Measurements from ENCODE around the gene MBOAT7. TPM values are rescaled to one million over a fixed set of nuclear protein-coding genes. Genes with fewer than 3 reads are reported as not detected.
"Not testable (repeated sequence)": the region's sequence is repeated elsewhere in the genome, so short reads cannot be mapped to it uniquely, and the experiment has no call there.

Gene MBOAT7
- total RNA-seq, 1 donor = 30.3 TPM

GRCh38 chr19:54217517-54218247, 28.3 kb upstream of the MBOAT7 start:
- H3K27me3 ChIP-seq (ENCODE audit: insufficient read depth, low read length); H3K4me1 ChIP-seq (ENCODE audit: insufficient read depth, low read length); H3K9me3 ChIP-seq (ENCODE audit: low read depth, low read length); H3K4me3 ChIP-seq (ENCODE audit: low read length): not testable (repeated sequence)

GRCh38 chr19:54216869-54217268, 27.5 kb upstream of the MBOAT7 start:
- H3K9me3 ChIP-seq (ENCODE audit: low read depth, low read length) = no peaks in the 10 kb centered on the region
- no peaks in the 10 kb centered on the region for H3K27me3 ChIP-seq (ENCODE audit: insufficient read depth, low read length)
- H3K4me3 ChIP-seq (ENCODE audit: low read length) = no peak overlapping the region
- peaks cover 6% of the 10 kb centered on the region for H3K4me1 ChIP-seq (ENCODE audit: insufficient read depth, low read length)

GRCh38 chr19:54214734-54215133, 25.4 kb upstream of the MBOAT7 start:
- H3K9me3 ChIP-seq (ENCODE audit: low read depth, low read length); H3K27me3 ChIP-seq (ENCODE audit: insufficient read depth, low read length); H3K4me3 ChIP-seq (ENCODE audit: low read length): not testable (repeated sequence)
- H3K4me1 ChIP-seq (ENCODE audit: insufficient read depth, low read length) = peaks cover 26% of the 10 kb centered on the region

GRCh38 chr19:54214217-54214616, 24.8 kb upstream of the MBOAT7 start:
- H3K4me1 ChIP-seq (ENCODE audit: insufficient read depth, low read length) = peaks cover 32% of the 10 kb centered on the region
- not testable (repeated sequence) for H3K27me3 ChIP-seq (ENCODE audit: insufficient read depth, low read length); H3K4me3 ChIP-seq (ENCODE audit: low read length); H3K9me3 ChIP-seq (ENCODE audit: low read depth, low read length)

GRCh38 chr19:54211235-54211634, 21.9 kb upstream of the MBOAT7 start:
- H3K9me3 ChIP-seq (ENCODE audit: low read depth, low read length) = no peaks in the 10 kb centered on the region
- H3K4me3 ChIP-seq (ENCODE audit: low read length) = no peak overlapping the region
- H3K4me1 ChIP-seq (ENCODE audit: insufficient read depth, low read length) = peaks cover 61% of the 10 kb centered on the region
- no peaks in the 10 kb centered on the region for H3K27me3 ChIP-seq (ENCODE audit: insufficient read depth, low read length)

- Histone ChIP-seq H3K9me3 (ENCODE audit: low read depth, low read length) (no peaks in the 10 kb centered on the region), H3K27me3 (ENCODE audit: insufficient read depth, low read length) (no peaks in the 10 kb centered on the region), H3K4me3 (ENCODE audit: low read length) (peak overlapping the region; percentile 7), H3K4me1 (ENCODE audit: insufficient read depth, low read length) (peaks cover 74% of the 10 kb centered on the region)
These were observed 20.6 kb upstream of the MBOAT7 start for GRCh38 chr19:54209811-54210494.

- H3K4me1 ChIP-seq (ENCODE audit: insufficient read depth, low read length) = peaks cover 81% of the 10 kb centered on the region
- H3K27me3 ChIP-seq (ENCODE audit: insufficient read depth, low read length) = no peaks in the 10 kb centered on the region
- no peaks in the 10 kb centered on the region for H3K9me3 ChIP-seq (ENCODE audit: low read depth, low read length)
- no peak overlapping the region for H3K4me3 ChIP-seq (ENCODE audit: low read length)
These were observed 19.9 kb upstream of the MBOAT7 start for GRCh38 chr19:54209058-54209810.

- H3K4me3 ChIP-seq (ENCODE audit: low read length) = no peak overlapping the region
These were observed 19.3 kb upstream of the MBOAT7 start for GRCh38 chr19:54208784-54209057.

GRCh38 chr19:54207983-54208783, 18.8 kb upstream of the MBOAT7 start:
- Histone ChIP-seq H3K4me3 (ENCODE audit: low read length) (peak overlapping the region; percentile 13), H3K4me1 (ENCODE audit: insufficient read depth, low read length) (peaks cover 92% of the 10 kb centered on the region)

More at GRCh38 chr19:54208784-54209057, 19.3 kb upstream of the MBOAT7 start:
- no peaks in the 10 kb centered on the region for H3K27me3 ChIP-seq (ENCODE audit: insufficient read depth, low read length)
- H3K9me3 ChIP-seq (ENCODE audit: low read depth, low read length) = no peaks in the 10 kb centered on the region
- H3K4me1 ChIP-seq (ENCODE audit: insufficient read depth, low read length) = peaks cover 87% of the 10 kb centered on the region

GRCh38 chr19:54207676-54207982, 18.2 kb upstream of the MBOAT7 start:
- H3K4me1 ChIP-seq (ENCODE audit: insufficient read depth, low read length) = peaks cover 97% of the 10 kb centered on the region
- H3K9me3 ChIP-seq (ENCODE audit: low read depth, low read length) = no peaks in the 10 kb centered on the region
- peak overlapping the region; percentile 13 for H3K4me3 ChIP-seq (ENCODE audit: low read length)
- H3K27me3 ChIP-seq (ENCODE audit: insufficient read depth, low read length) = no peaks in the 10 kb centered on the region

More at GRCh38 chr19:54207983-54208783, 18.8 kb upstream of the MBOAT7 start:
- H3K27me3 ChIP-seq (ENCODE audit: insufficient read depth, low read length) = no peaks in the 10 kb centered on the region
- H3K9me3 ChIP-seq (ENCODE audit: low read depth, low read length) = no peaks in the 10 kb centered on the region

- H3K9me3 ChIP-seq (ENCODE audit: low read depth, low read length); H3K27me3 ChIP-seq (ENCODE audit: insufficient read depth, low read length): not testable (repeated sequence)
- peak overlapping the region; percentile 13 for H3K4me3 ChIP-seq (ENCODE audit: low read length)
- peaks cover 100% of the 10 kb centered on the region for H3K4me1 ChIP-seq (ENCODE audit: insufficient read depth, low read length)
These were observed 17.8 kb upstream of the MBOAT7 start for GRCh38 chr19:54207193-54207592.

- Histone ChIP-seq H3K4me3 (ENCODE audit: low read length) (peak overlapping the region; percentile 23), H3K9me3 (ENCODE audit: low read depth, low read length) (no peaks in the 10 kb centered on the region), H3K27me3 (ENCODE audit: insufficient read depth, low read length) (no peaks in the 10 kb centered on the region), H3K4me1 (ENCODE audit: insufficient read depth, low read length) (peaks cover 100% of the 10 kb centered on the region)
These were observed 17.4 kb upstream of the MBOAT7 start for GRCh38 chr19:54206831-54207177.

GRCh38 chr19:54206030-54206830, 16.9 kb upstream of the MBOAT7 start:
- H3K27me3 ChIP-seq (ENCODE audit: insufficient read depth, low read length) = no peaks in the 10 kb centered on the region
- peak overlapping the region; percentile 23 for H3K4me3 ChIP-seq (ENCODE audit: low read length)
- H3K4me1 ChIP-seq (ENCODE audit: insufficient read depth, low read length) = peaks cover 100% of the 10 kb centered on the region
- no peaks in the 10 kb centered on the region for H3K9me3 ChIP-seq (ENCODE audit: low read depth, low read length)

- Histone ChIP-seq H3K4me1 (ENCODE audit: insufficient read depth, low read length) (peaks cover 91% of the 10 kb centered on the region), H3K4me3 (ENCODE audit: low read length) (no peak overlapping the region), H3K9me3 (ENCODE audit: low read depth, low read length) (no peaks in the 10 kb centered on the region), H3K27me3 (ENCODE audit: insufficient read depth, low read length) (no peaks in the 10 kb centered on the region)
These were observed 15.5 kb upstream of the MBOAT7 start for GRCh38 chr19:54204767-54205468.

All from mononuclear cell (primary cell).